Mesenchymal stem cell (in vitro differentiated cells and primary cell): ENCODE results near the gene MAPK10.

Experiments
- DNase-seq: peaks from one replicate; pipeline ENCODE4 v3.0.0-alpha.2; 2013
- H2AFZ ChIP-seq: one replicate; pipeline ENCODE4 v1.6.1; 2013; ENCODE audit warnings: low read depth, mild to moderate bottlenecking, control low read depth, inconsistent platforms, low read length, moderate library complexity
- H2AK5ac ChIP-seq: 2 replicates; pipeline ENCODE4 v1.6.1; 2013; ENCODE audit warnings: low read length, moderate library complexity, mild to moderate bottlenecking, inconsistent platforms; ENCODE audit not compliant: severe bottlenecking
- H2BK120ac ChIP-seq: one replicate; pipeline ENCODE4 v1.6.1; 2013; ENCODE audit warnings: low read depth, mild to moderate bottlenecking, inconsistent platforms, low read length, moderate library complexity
- H2BK12ac ChIP-seq, 2 experiments: one replicate each; pipeline ENCODE4 v1.6.1; 2013; ENCODE audit warnings: inconsistent platforms in 2 of 2, low read length in 2 of 2, mild to moderate bottlenecking in 2 of 2, moderate library complexity in 2 of 2, control low read depth in 1 of 2
- H2BK15ac ChIP-seq: one replicate; pipeline ENCODE4 v1.6.1; 2013; ENCODE audit warnings: mild to moderate bottlenecking, low read depth, inconsistent platforms; ENCODE audit not compliant: poor library complexity, severe bottlenecking
- H2BK5ac ChIP-seq: 2 replicates; pipeline ENCODE4 v1.6.1; 2013; ENCODE audit warnings: low read depth, mild to moderate bottlenecking, low read length, control low read depth, inconsistent platforms; ENCODE audit not compliant: poor library complexity, severe bottlenecking
- H3K14ac ChIP-seq, 2 experiments: one replicate each; pipeline ENCODE4 v1.6.1; 2013; ENCODE audit warnings: inconsistent platforms in 2 of 2, low read length in 2 of 2, control low read depth in 1 of 2, mild to moderate bottlenecking in 1 of 2, moderate library complexity in 1 of 2
- H3K18ac ChIP-seq, 2 experiments: one replicate each; pipeline ENCODE4 v1.6.1; 2013; ENCODE audit warnings: inconsistent platforms in 2 of 2, low read length in 2 of 2, control low read depth in 1 of 2, low read depth in 1 of 2, mild to moderate bottlenecking in 1 of 2
- H3K23ac ChIP-seq, 2 experiments: one replicate each; pipeline ENCODE4 v1.6.1; 2013; ENCODE audit warnings: inconsistent platforms in 2 of 2, low read length in 2 of 2, mild to moderate bottlenecking in 2 of 2, moderate library complexity in 2 of 2, control low read depth in 1 of 2
- H3K27ac ChIP-seq: 2 replicates; pipeline ENCODE4 v1.5.1; 2013; ENCODE audit warnings: mild to moderate bottlenecking, moderate library complexity, low read length, control low read depth, inconsistent platforms; ENCODE audit not compliant: poor library complexity, severe bottlenecking
- H3K27me3 ChIP-seq, 2 experiments: 2 replicates each; pipeline versions ENCODE4 v1.6.1 to v1.7.0; 2013; ENCODE audit warnings: low read length in 2 of 2, mild to moderate bottlenecking in 2 of 2, moderate library complexity in 2 of 2, control low read depth in 1 of 2, inconsistent platforms in 1 of 2; ENCODE audit not compliant: control insufficient read depth in 1 of 2, insufficient read depth in 1 of 2
- H3K36me3 ChIP-seq, 2 experiments: 2 replicates each; pipeline versions ENCODE4 v1.6.1 to v1.7.0; 2013; ENCODE audit warnings: low read length in 2 of 2, control low read depth in 1 of 2, inconsistent platforms in 1 of 2, low read depth in 1 of 2, mild to moderate bottlenecking in 1 of 2; ENCODE audit not compliant: insufficient read depth in 2 of 2, control insufficient read depth in 1 of 2
- H3K4ac ChIP-seq, 2 experiments: one replicate each; pipeline ENCODE4 v1.6.1; 2013; ENCODE audit warnings: inconsistent platforms in 2 of 2, low read length in 2 of 2, mild to moderate bottlenecking in 2 of 2, moderate library complexity in 2 of 2, control low read depth in 1 of 2, low read depth in 1 of 2
- H3K4me1 ChIP-seq: 2 replicates; pipeline ENCODE4 v1.6.1; 2013; ENCODE audit warnings: low read depth, low read length, control low read depth; ENCODE audit not compliant: control insufficient read depth, insufficient read depth
- H3K4me2 ChIP-seq: 2 replicates; pipeline ENCODE4 v1.6.1; 2013; ENCODE audit warnings: low read length, mild to moderate bottlenecking, inconsistent platforms; ENCODE audit not compliant: poor library complexity, severe bottlenecking
- H3K4me3 ChIP-seq, 2 experiments: 2 replicates each; pipeline versions ENCODE4 v1.5.1 to v1.7.0; 2013; ENCODE audit warnings: low read length in 2 of 2, mild to moderate bottlenecking in 2 of 2, control low read depth in 1 of 2, low read depth in 1 of 2; ENCODE audit not compliant: insufficient read depth in 1 of 2
- H3K79me1 ChIP-seq: replicated peaks from 2 replicates; pipeline ENCODE4 v1.6.1; 2013; ENCODE audit warnings: mild to moderate bottlenecking, control low read depth, low read length, inconsistent platforms; ENCODE audit not compliant: poor library complexity, severe bottlenecking
- H3K9ac ChIP-seq: 2 replicates; pipeline ENCODE4 v1.7.0; 2013; ENCODE audit warnings: mild to moderate bottlenecking, low read length, moderate library complexity
- H3K9me3 ChIP-seq: 2 replicates; pipeline ENCODE4 v1.7.0; 2013; ENCODE audit warnings: mild to moderate bottlenecking, low read length; ENCODE audit not compliant: control insufficient read depth
- H4K8ac ChIP-seq: one replicate; pipeline ENCODE4 v1.6.1; 2013; ENCODE audit warnings: inconsistent platforms, mild to moderate bottlenecking, low read length, moderate library complexity
- H4K91ac ChIP-seq: one replicate; pipeline ENCODE4 v1.6.1; 2013; ENCODE audit warnings: mild to moderate bottlenecking, low read length, inconsistent platforms
- WGBS: methylation state at CpG from one replicate; pipeline ENCODE4 v1.1.7; 2013; ENCODE audit warnings: mixed read lengths; 5-methylcytosine and 5-hydroxymethylcytosine counted together

MAPK10 gene

DNA sequence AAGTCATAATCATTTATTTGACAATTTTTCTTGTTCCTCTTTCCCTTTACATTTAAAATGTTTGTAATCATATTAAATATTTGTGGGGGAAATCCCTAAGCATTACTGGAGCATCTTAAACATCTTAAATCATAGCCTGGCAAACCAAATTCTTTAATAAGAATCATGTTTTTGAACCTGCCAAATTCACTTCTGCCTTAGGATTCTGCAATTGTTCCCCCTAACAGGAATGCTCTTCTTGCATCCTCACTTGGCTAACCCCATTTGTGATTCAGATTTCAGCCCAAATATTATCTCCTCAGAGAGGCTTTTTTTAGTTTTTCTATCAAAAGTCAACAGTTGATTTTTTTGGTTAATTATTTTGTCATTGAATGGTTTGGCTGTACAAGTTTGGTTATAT is 241.1 kb downstream of the MAPK10 start:
- no peaks in the 10 kb centered on the region for H3K79me1 ChIP-seq
- no peaks in the 10 kb centered on the region for H3K27me3 ChIP-seq
- H3K14ac ChIP-seq: no peak overlapping the region
- H3K4me3 ChIP-seq: no peak overlapping the region
- peaks cover 0 to 3% of the 10 kb centered on the region in 2 experiments for H3K36me3 ChIP-seq
- no peak overlapping the region for H3K23ac ChIP-seq
- no peak overlapping the region for H2BK15ac ChIP-seq
- H2BK120ac ChIP-seq: no peak overlapping the region
- H3K9ac ChIP-seq: peak overlapping the region; percentile 76
- no peak overlapping the region for H2BK5ac ChIP-seq
- no peak overlapping the region for H3K18ac ChIP-seq
- no peak overlapping the region for H2AFZ ChIP-seq
- no peak overlapping the region for H4K91ac ChIP-seq
- H2BK12ac ChIP-seq: no peak overlapping the region
- no peaks in the 10 kb centered on the region for H3K4me1 ChIP-seq
- no peak overlapping the region for H2AK5ac ChIP-seq
- no peak overlapping the region for H3K4ac ChIP-seq
- no peaks in the 10 kb centered on the region for H3K9me3 ChIP-seq
- H3K27ac ChIP-seq: no peak overlapping the region
- no peak overlapping the region for H4K8ac ChIP-seq
- DNase-seq: no peak
- no peak overlapping the region for H3K4me2 ChIP-seq

DNA sequence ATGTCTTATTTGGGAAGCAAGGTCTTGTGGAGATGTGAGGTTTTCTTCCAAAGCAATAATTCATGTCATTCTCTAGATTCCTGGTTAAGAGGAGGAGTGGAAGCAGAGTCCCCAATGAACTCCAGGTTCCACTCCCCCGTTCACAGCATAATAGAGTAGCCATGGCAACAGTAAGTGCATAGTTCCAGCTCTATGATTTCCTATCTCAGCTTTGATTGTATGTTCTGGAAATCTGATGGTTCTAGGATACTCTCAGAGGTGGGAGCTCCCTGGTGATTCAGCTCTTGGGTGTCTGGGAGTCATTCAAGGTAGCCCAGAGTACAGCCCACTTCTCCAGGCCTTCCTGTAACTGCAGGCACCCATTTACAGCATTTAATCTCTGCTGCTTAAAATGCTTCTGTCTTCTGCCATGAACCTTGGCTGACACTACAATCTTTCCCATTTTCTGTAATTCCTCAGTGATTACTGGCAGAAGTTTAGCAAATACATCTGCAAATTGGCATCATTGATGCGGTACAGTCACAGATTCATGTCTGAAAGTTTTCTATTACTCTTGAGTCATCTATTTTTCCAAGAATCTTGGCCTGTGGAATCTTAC is 242.0 kb downstream of the MAPK10 start:
- no peak overlapping the region for H3K14ac ChIP-seq
- no peaks in the 10 kb centered on the region for H3K27me3 ChIP-seq
- H2BK5ac ChIP-seq: no peak overlapping the region
- no peak for DNase-seq
- H4K91ac ChIP-seq: no peak overlapping the region
- H2AK5ac ChIP-seq: no peak overlapping the region
- peak overlapping the region; percentile 76 for H3K9ac ChIP-seq
- no peak overlapping the region for H2AFZ ChIP-seq
- H3K18ac ChIP-seq: no peak overlapping the region
- H3K79me1 ChIP-seq: no peaks in the 10 kb centered on the region
- no peak overlapping the region for H3K4ac ChIP-seq
- H3K4me2 ChIP-seq: no peak overlapping the region
- H3K23ac ChIP-seq: no peak overlapping the region
- no peaks in the 10 kb centered on the region for H3K4me1 ChIP-seq
- H2BK120ac ChIP-seq: no peak overlapping the region
- WGBS: no CpG with 5 or more reads among the region's 2 CpGs
- H3K9me3 ChIP-seq: peaks cover under 1% of the 10 kb centered on the region
- H3K4me3 ChIP-seq: no peak overlapping the region
- no peak overlapping the region for H2BK12ac ChIP-seq
- H3K27ac ChIP-seq: no peak overlapping the region
- H3K36me3 ChIP-seq: peaks cover 0 to 3% of the 10 kb centered on the region in 2 experiments
- H2BK15ac ChIP-seq: no peak overlapping the region
- H4K8ac ChIP-seq: no peak overlapping the region

- H2BK15ac ChIP-seq: peak overlapping the region; percentile 40
- H4K91ac ChIP-seq: no peak overlapping the region
- no peak overlapping the region for H2BK12ac ChIP-seq
- no peak overlapping the region for H2AK5ac ChIP-seq
- H3K4me1 ChIP-seq: no peaks in the 10 kb centered on the region
- H3K36me3 ChIP-seq: peaks cover 0 to 3% of the 10 kb centered on the region in 2 experiments
- no peak overlapping the region for H2AFZ ChIP-seq
- H3K4me3 ChIP-seq: no peak overlapping the region
- peaks cover 7% of the 10 kb centered on the region for H3K9me3 ChIP-seq
- H4K8ac ChIP-seq: no peak overlapping the region
- H3K14ac ChIP-seq: no peak overlapping the region
- WGBS: 71% methylated on average over 2 of the region's 2 CpGs
- H3K23ac ChIP-seq: no peak overlapping the region
- no peak overlapping the region for H3K4ac ChIP-seq
- H3K27me3 ChIP-seq: no peaks in the 10 kb centered on the region
- no peak for DNase-seq
- no peak overlapping the region for H2BK5ac ChIP-seq
- no peak overlapping the region for H3K27ac ChIP-seq
- no peak overlapping the region for H3K18ac ChIP-seq
- no peak overlapping the region for H2BK120ac ChIP-seq
- H3K79me1 ChIP-seq: no peaks in the 10 kb centered on the region
- no peak overlapping the region for H3K9ac ChIP-seq
- no peak overlapping the region for H3K4me2 ChIP-seq
Observed at GRCh38 chr4:86114563-86114962, 245.3 kb downstream of the MAPK10 start.

DNA sequence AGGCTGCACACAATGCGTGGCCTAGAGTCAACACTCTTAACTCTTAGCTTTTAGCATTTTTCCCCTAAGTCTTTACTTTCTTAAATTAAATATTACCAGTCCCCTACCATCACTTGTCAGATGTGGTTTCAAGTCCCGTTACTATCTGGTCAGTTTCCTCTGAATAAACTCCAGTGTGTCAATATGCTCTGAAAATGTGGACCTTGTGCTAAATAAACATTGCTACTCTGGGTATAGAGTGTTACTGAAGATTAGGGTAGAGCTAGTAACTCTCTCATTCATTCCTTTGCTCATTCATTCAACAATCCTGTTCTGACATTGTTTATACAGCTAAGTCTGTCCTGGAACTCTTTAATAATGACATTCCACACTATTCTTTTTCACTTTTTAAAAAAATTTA is 251.0 kb downstream of the MAPK10 start:
- H2BK15ac ChIP-seq: no peak overlapping the region
- no peak overlapping the region for H3K4me2 ChIP-seq
- no peak overlapping the region for H3K14ac ChIP-seq
- no peaks in the 10 kb centered on the region for H3K36me3 ChIP-seq
- H3K9ac ChIP-seq: no peak overlapping the region
- H3K4me1 ChIP-seq: no peaks in the 10 kb centered on the region
- no peak for DNase-seq
- no peak overlapping the region for H2AFZ ChIP-seq
- peaks cover 7% of the 10 kb centered on the region for H3K9me3 ChIP-seq
- H4K91ac ChIP-seq: no peak overlapping the region
- no peak overlapping the region for H3K18ac ChIP-seq
- H3K4me3 ChIP-seq: no peak overlapping the region
- no peaks in the 10 kb centered on the region for H3K79me1 ChIP-seq
- H2AK5ac ChIP-seq: no peak overlapping the region
- no peak overlapping the region for H2BK120ac ChIP-seq
- no peak overlapping the region for H3K23ac ChIP-seq
- H4K8ac ChIP-seq: no peak overlapping the region
- 100% methylated on average over 2 of the region's 2 CpGs for WGBS
- no peak overlapping the region for H3K4ac ChIP-seq
- H2BK12ac ChIP-seq: no peak overlapping the region
- H3K27me3 ChIP-seq: no peaks in the 10 kb centered on the region
- no peak overlapping the region for H2BK5ac ChIP-seq
- H3K27ac ChIP-seq: no peak overlapping the region
